Measurements from ENCODE around the gene E2F1.
A peak's percentile ranks its signal among the peaks of the same experiment; 100 is the strongest.

The E2F1 gene

GRCh38 chr20:33687993-33688937 lies 2.1 kb upstream of the E2F1 start:
- DNase-seq (ENCODE audit: low read depth in 2 of 2): no peak

GRCh38 chr20:33687370-33687915 lies 1.3 kb upstream of the E2F1 start:
- no peak for DNase-seq (ENCODE audit: low read depth in 2 of 2)

- no peak for DNase-seq (ENCODE audit: low read depth in 2 of 2)
These were observed 790 bp upstream of the E2F1 start for GRCh38 chr20:33686984-33687366.

- DNase-seq (ENCODE audit: low read depth in 2 of 2): peak; percentile 65 to 70
These were observed 671 bp downstream of the E2F1 start for GRCh38 chr20:33685328-33686099.

GRCh38 chr20:33684533-33685327 lies 1.5 kb downstream of the E2F1 start:
- DNase-seq (ENCODE audit: low read depth in 2 of 2): no peak

- no peak for DNase-seq (ENCODE audit: low read depth in 2 of 2)
These were observed 4.3 kb downstream of the E2F1 start for GRCh38 chr20:33681728-33682353.

GRCh38 chr20:33681288-33681687 lies 4.9 kb downstream of the E2F1 start:
- DNase-seq (ENCODE audit: low read depth in 2 of 2): no peak

- DNase-seq (ENCODE audit: low read depth in 2 of 2): no peak
These were observed 5.5 kb downstream of the E2F1 start for GRCh38 chr20:33680686-33681085.

- peak in 1 of 2 donors; percentile 39 for DNase-seq (ENCODE audit: low read depth in 2 of 2)
These were observed 6.3 kb downstream of the E2F1 start for GRCh38 chr20:33679758-33680485.

- DNase-seq (ENCODE audit: low read depth in 2 of 2): no peak
These were observed 8.0 kb downstream of the E2F1 start for GRCh38 chr20:33677991-33678702.

GRCh38 chr20:33676652-33677645 lies 9.2 kb downstream of the E2F1 start:
- no peak for DNase-seq (ENCODE audit: low read depth in 2 of 2)

- no peak for DNase-seq (ENCODE audit: low read depth in 2 of 2)
These were observed 10.1 kb downstream of the E2F1 start for GRCh38 chr20:33676121-33676520.

GRCh38 chr20:33675136-33675959 lies 10.8 kb downstream of the E2F1 start:
- no peak for DNase-seq (ENCODE audit: low read depth in 2 of 2)

GRCh38 chr20:33674294-33675135 lies 11.7 kb downstream of the E2F1 start, which contains the start of gene NECAB3:
NECAB3 (minus strand) TSS chr20:33674428; CDS start chr20:33674352, 76 bp downstream.
- DNase-seq (ENCODE audit: low read depth in 2 of 2): peak; percentile 53 to 64

GRCh38 chr20:33673410-33674293 lies 12.5 kb downstream of the E2F1 start:
- DNase-seq (ENCODE audit: low read depth in 2 of 2): no peak

- DNase-seq (ENCODE audit: low read depth in 2 of 2): no peak
These were observed 13.1 kb downstream of the E2F1 start for GRCh38 chr20:33673114-33673409.
